IPS DF 4.7 (cell line): ENCODE data around the gene PLEKHA7.

Experiments used
- DNase-seq: peaks from one replicate; pipeline ENCODE4 v3.0.0-alpha.2; 2013; ENCODE audit warnings: low spot score; ENCODE audit errors: extremely low read depth

Gene PLEKHA7

GRCh38 chr11:16946477-16947282 lies 67.5 kb downstream of the PLEKHA7 start:
- DNase-seq, result no peak

- no peak for DNase-seq
Measured at GRCh38 chr11:16945671-16946469, 68.3 kb downstream of the PLEKHA7 start.

- DNase-seq, result no peak
Measured at GRCh38 chr11:16942911-16943310, 71.3 kb downstream of the PLEKHA7 start.

GRCh38 chr11:16942342-16942741 lies 71.9 kb downstream of the PLEKHA7 start:
- DNase-seq, result no peak

GRCh38 chr11:16941935-16942334 lies 72.3 kb downstream of the PLEKHA7 start:
- no peak for DNase-seq

- no peak for DNase-seq
Measured at GRCh38 chr11:16938061-16938460, 76.2 kb downstream of the PLEKHA7 start.

- DNase-seq, result no peak
Measured at GRCh38 chr11:16936643-16937042, 77.6 kb downstream of the PLEKHA7 start.

- no peak for DNase-seq
Measured at GRCh38 chr11:16935518-16936302, 78.5 kb downstream of the PLEKHA7 start.

- no peak for DNase-seq
Measured at GRCh38 chr11:16933756-16934603, 80.2 kb downstream of the PLEKHA7 start.

- no peak for DNase-seq
Measured at GRCh38 chr11:16933291-16933690, 80.9 kb downstream of the PLEKHA7 start.

- no peak for DNase-seq
Measured at GRCh38 chr11:16928044-16928443, 86.2 kb downstream of the PLEKHA7 start.

GRCh38 chr11:16926883-16927626 lies 87.2 kb downstream of the PLEKHA7 start:
- DNase-seq, result no peak

GRCh38 chr11:16925561-16926065 lies 88.6 kb downstream of the PLEKHA7 start:
- no peak for DNase-seq

- no peak for DNase-seq
Measured at GRCh38 chr11:16924826-16925560, 89.2 kb downstream of the PLEKHA7 start.

- no peak for DNase-seq
Measured at GRCh38 chr11:16924462-16924825, 89.8 kb downstream of the PLEKHA7 start.

GRCh38 chr11:16923987-16924386 lies 90.2 kb downstream of the PLEKHA7 start:
- no peak for DNase-seq

GRCh38 chr11:16921668-16922067 lies 92.5 kb downstream of the PLEKHA7 start:
- DNase-seq, result no peak

- DNase-seq, result no peak
Measured at GRCh38 chr11:16921019-16921418, 93.2 kb downstream of the PLEKHA7 start.

- no peak for DNase-seq
Measured at GRCh38 chr11:16920559-16920958, 93.7 kb downstream of the PLEKHA7 start.
